HG03432 (cell line): Measurements from ENCODE around the gene GPR89B.
"Not testable (repeated sequence)": the region's sequence is repeated elsewhere in the genome, so short reads cannot be mapped to it uniquely, and the experiment has no call there.

Experiments
- ATAC-seq: cut with Tn5 transposase; IDR thresholded peaks from one replicate; pipeline ENCODE4 v1.9.1; 2021; ENCODE audit warnings: mild to moderate bottlenecking, moderate library complexity; ENCODE audit not compliant: unreplicated experiment

GPR89B gene

GRCh38 chr1:148027004-148027403 lies 98.8 kb downstream of the GPR89B start:
- not testable (repeated sequence) for ATAC-seq

DNA sequence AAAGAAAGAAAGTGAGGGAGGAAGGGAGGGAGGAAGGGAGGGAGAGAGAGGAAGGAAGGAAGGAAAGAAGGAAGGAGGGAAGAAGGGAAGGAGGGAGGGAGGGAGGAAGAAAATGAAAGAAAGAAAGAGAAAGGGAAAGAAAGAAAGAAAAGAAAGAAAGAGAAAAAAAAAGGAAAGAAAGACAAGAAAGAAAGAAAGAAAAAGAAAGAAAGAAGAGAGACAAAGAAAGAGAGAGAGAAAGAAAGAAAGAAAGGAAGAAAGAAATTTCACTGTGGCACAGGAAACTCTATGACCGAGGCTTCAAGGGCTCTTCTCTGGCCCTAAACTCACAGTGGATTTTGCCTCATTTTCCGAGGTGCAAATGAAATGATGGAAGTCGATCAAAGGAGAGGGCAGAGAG lies 104.0 kb downstream of the GPR89B start:
- not testable (repeated sequence) for ATAC-seq

GRCh38 chr1:148032690-148033089 lies 104.5 kb downstream of the GPR89B start:
- ATAC-seq = not testable (repeated sequence)

GRCh38 chr1:148033147-148033546 lies 104.9 kb downstream of the GPR89B start:
- not testable (repeated sequence) for ATAC-seq

- peak; percentile 2 for ATAC-seq
These were observed 109.7 kb downstream of the GPR89B start for GRCh38 chr1:148037850-148038461.

- peak; percentile 84 for ATAC-seq
These were observed 110.5 kb downstream of the GPR89B start for GRCh38 chr1:148038462-148039333.
